Skeletal muscle tissue (tissue), 4 donors: Measurements from ENCODE around the gene KCNG4. TPM values are rescaled to one million over a fixed set of nuclear protein-coding genes. Genes with fewer than 3 reads are reported as not detected.

Experiments used
- H3K27ac ChIP-seq: one replicate; pipeline ENCODE4 v1.7.0; 2013; ENCODE audit warnings: mild to moderate bottlenecking, low read depth, low read length, inconsistent platforms
- H3K27me3 ChIP-seq, 3 donors: one replicate each; pipeline ENCODE4 v1.7.0; 2013; ENCODE audit warnings: low read length in 3 of 3; ENCODE audit not compliant: control insufficient read depth in 3 of 3, insufficient read depth in 3 of 3
- H3K36me3 ChIP-seq, 3 donors: one replicate each; pipeline ENCODE4 v1.7.0; 2013; ENCODE audit warnings: low read length in 3 of 3; ENCODE audit not compliant: control insufficient read depth in 3 of 3, insufficient read depth in 3 of 3
- H3K4me1 ChIP-seq, 3 donors: one replicate each; pipeline ENCODE4 v1.7.0; 2013; ENCODE audit warnings: low read length in 3 of 3, mild to moderate bottlenecking in 3 of 3; ENCODE audit not compliant: control insufficient read depth in 3 of 3, insufficient read depth in 3 of 3
- H3K4me3 ChIP-seq, 3 donors: one replicate each; pipeline ENCODE4 v1.7.0; 2013; ENCODE audit warnings: low read length in 3 of 3
- H3K9ac ChIP-seq, 3 donors: one replicate each; pipeline ENCODE4 v1.7.0; 2013; ENCODE audit warnings: low read length in 3 of 3, mild to moderate bottlenecking in 3 of 3, moderate library complexity in 2 of 3, low read depth in 1 of 3
- H3K9me3 ChIP-seq, 3 donors: one replicate each; pipeline ENCODE4 v1.7.0; 2013; ENCODE audit warnings: low read length in 3 of 3; ENCODE audit not compliant: control insufficient read depth in 3 of 3
- total RNA-seq: library from RNA; depleted of rRNA; stranded (reverse); fragments of >200 nt; gene quantifications from one replicate; pipeline ENCODE4 v1.2.3, GENCODE V29; 2014
- donor health status: Osteomylitis.

The KCNG4 gene
- total RNA-seq, 1 donor from 2014 or later: not detected

DNA sequence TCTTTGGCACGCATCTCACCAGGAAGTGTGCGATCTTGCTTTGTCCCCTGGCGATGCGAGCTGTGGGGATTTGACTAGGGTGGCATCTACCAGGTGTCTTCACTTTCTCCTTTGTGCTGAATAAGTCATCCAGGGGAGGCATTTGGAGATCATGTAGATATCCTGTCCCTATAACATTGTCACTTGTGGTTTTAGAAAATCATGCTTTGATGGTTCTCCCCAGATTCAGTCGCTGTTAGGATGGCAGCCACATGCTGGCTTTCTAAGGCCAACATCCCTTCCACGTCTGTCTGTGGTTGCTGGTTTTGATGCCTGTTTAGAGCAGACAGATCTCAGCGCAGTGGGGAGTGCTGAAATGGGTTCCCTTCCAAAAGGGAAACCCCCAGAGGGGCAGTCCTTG, 46.3 kb downstream of the KCNG4 start:
- Histone ChIP-seq H3K9ac (no peak overlapping the region), H3K9me3 (no peaks in the 10 kb centered on the region), H3K27me3 (peaks cover 0 to 18% (median 4%) of the 10 kb centered on the region in 3 donors), H3K27ac (no peak overlapping the region), H3K4me3 (no peak overlapping the region), H3K36me3 (no peaks in the 10 kb centered on the region), H3K4me1 (no peaks in the 10 kb centered on the region)

DNA sequence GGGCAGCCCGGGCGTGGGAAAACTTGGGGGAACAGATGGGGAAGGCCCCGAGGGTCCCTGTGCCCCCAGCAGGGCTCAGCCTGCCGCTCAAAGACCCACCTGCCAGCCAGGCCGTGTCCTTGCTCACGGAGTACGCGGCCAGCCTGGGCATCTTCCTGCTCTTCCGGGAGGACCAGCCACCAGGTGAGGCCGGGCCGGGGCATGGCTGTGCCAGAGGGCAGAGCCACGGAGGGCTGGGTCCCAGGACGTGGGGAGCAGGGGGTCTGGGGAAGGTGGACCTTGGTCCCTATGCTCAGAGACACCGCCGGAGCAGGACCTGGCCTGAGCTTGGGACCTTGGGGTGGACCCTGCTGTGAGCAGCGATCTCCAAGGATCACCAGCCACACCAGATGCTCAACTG, 48.3 kb downstream of the KCNG4 start:
- Histone ChIP-seq H3K9ac (no peak overlapping the region), H3K9me3 (no peaks in the 10 kb centered on the region), H3K36me3 (no peaks in the 10 kb centered on the region), H3K4me1 (peaks cover 0 to 4% (median 0%) of the 10 kb centered on the region in 3 donors), H3K27me3 (peaks cover 0 to 17% (median 4%) of the 10 kb centered on the region in 3 donors), H3K4me3 (no peak overlapping the region), H3K27ac (no peak overlapping the region)

DNA sequence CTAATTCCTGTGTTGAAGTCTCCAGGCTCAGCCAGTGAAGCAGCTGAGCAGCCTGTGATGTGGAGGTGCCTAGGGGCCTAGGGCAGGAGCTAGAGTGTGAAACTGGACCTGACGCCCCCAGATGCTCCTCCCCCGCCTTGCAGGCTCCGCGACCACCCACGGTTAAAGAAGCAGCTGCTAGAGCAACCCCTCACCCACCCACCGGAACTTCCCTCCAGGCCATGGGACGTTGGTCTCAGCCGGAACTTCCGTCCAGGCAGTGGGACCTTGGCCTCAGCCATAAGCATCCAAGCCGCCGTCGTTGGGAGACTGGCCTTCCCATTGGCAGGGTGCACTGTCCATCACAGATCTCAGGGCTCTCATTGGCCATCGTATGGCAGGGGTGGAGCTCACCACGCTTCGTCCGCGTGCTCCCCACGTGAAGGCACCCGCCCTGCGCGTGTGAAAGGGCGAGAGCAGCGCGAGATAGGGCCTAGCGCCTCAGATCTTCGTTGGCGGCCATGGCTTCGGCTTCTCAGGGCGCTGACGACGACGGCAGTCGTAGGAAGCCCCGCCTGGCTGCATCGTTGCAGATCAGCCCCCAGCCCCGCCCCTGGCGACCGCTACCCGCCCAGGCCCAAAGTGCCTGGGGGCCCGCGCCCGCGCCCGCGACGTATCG, 49.0 kb downstream of the KCNG4 start, which contains the start of gene ADAD2:
Gene ADAD2 (plus strand): TSS at position 427 of the 658 bp plus-strand sequence. CDS start 74 bp downstream, at position 501.
- Histone ChIP-seq H3K27me3 (peaks cover 0 to 11% (median 4%) of the 10 kb centered on the region in 3 donors), H3K27ac (no peak within 1 kb of the TSS), H3K4me3 (no peak within 1 kb of the TSS), H3K9me3 (no peaks in the 10 kb centered on the region), H3K36me3 (no peaks in the 10 kb centered on the region), H3K9ac (no peak within 1 kb of the TSS), H3K4me1 (peaks cover 3 to 10% (median 4%) of the 10 kb centered on the region in 3 donors)

DNA sequence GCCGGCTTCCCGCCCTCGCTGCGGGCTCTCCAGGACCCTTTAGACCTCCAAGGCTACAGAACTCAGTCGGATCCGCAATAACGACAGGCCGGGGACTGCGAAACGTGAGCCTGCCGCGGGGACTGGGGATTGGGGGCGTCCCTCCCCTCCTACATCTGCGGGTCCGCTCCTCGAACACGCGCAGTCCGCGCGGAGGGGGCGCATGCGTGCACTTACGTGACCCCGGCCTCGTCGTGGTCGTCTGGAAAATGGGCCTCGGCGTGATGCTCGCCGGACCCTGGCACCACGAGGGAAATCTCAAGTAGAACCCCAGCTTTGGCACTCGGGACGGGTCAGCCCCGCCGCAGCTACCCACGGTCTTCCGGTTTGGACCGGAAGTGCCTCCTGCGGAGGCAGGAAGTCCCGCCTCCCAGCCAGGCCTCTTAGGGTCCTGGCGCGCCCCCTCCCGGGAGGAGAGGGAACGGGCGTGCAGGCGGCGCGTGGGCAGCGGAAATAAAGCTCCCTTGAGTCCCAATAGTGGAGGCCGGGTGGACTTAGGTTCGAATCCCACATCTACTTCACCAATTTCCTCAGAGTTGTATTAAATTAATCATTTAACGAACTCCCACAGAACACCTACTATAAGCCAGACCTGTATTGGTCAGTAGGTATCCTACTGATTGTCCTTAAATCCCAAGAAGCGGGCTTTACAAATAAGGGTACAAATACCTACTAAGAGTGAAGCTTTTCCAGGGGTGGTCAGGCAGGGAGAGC, 53.0 kb downstream of the KCNG4 start, which contains the start of gene TAF1C:
Gene TAF1C (minus strand): TSS at position 373 of the 753 bp plus-strand sequence. CDS start 2,069 bp downstream, outside the sequence.
- Histone ChIP-seq H3K36me3 (peaks cover 20 to 23% (median 23%) of the 10 kb centered on the region in 3 donors), H3K4me3 (peak within 1 kb of the TSS; percentile 93 to 100 (median 99)), H3K4me1 (peaks cover 5 to 26% (median 20%) of the 10 kb centered on the region in 3 donors), H3K27me3 (no peaks in the 10 kb centered on the region), H3K27ac (peak within 1 kb of the TSS; percentile 11), H3K9ac (peak within 1 kb of the TSS; percentile 88 to 96 (median 90)), H3K9me3 (no peaks in the 10 kb centered on the region)

DNA sequence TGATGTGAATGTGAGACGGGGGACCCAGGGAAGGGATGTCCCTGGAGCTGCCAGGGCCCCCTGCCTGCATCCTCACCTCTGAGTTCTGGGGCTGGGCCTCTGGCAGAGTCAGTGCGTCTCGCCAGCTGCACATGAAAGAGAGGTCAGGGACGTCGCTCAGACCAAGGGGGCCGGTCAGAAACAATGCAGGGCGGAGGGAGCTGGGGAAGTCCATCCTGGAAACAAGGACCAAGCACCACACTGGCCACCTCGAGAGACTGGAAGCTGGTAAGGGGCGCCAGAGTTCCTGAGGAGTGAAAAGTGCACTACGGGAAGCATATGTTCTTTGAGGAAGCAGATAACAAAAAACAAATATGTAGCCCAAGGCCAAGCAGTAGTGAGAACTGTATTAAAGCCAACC, 55.0 kb downstream of the KCNG4 start:
- Histone ChIP-seq H3K4me3 (no peak overlapping the region), H3K9ac (peak overlapping the region in 1 of 3 donors; percentile 25), H3K36me3 (peaks cover 32 to 38% (median 35%) of the 10 kb centered on the region in 3 donors), H3K27me3 (no peaks in the 10 kb centered on the region), H3K4me1 (peaks cover 5 to 26% (median 20%) of the 10 kb centered on the region in 3 donors), H3K27ac (no peak overlapping the region), H3K9me3 (no peaks in the 10 kb centered on the region)

DNA sequence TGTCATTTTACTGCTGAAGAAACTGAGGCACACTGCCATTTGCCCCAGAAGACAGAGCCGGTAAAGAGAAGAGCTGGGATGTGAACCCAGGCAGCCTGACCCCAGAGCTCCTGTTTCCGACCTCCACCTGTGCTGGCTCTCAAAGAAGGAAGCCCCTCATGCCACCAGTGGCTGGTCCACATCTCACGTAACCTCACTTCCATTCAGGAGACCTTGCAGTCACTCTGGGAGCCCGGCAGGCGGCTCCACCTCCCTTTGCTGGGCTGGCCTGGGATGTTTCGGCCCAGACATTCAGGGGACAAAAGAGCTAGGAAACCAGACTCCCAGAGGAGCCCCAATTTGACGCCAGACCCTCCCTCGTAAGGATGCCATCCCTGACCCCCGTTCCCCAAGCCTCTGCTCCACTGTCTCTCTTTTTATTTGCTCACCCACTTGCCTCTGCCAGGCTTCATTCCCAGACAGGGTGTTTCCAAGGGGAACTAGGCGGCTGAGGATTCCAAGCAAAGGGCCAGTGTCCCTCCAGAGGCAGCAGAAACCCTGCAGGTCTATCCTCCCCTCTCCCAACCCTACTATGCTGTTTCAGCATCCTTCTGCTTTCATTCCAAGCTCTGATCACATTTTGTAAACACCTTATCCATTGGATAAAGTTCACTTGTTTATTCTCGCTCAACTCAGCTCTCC, 55.8 kb downstream of the KCNG4 start:
- no peaks in the 10 kb centered on the region for H3K9me3 ChIP-seq
- H3K9ac ChIP-seq: peak overlapping the region in 1 of 3 donors; percentile 25
- H3K4me1 ChIP-seq: peaks cover 5 to 26% (median 20%) of the 10 kb centered on the region in 3 donors
- no peak overlapping the region for H3K4me3 ChIP-seq
- H3K27me3 ChIP-seq: no peaks in the 10 kb centered on the region
- H3K27ac ChIP-seq: no peak overlapping the region
- H3K36me3 ChIP-seq: peaks cover 38 to 43% (median 41%) of the 10 kb centered on the region in 3 donors

DNA sequence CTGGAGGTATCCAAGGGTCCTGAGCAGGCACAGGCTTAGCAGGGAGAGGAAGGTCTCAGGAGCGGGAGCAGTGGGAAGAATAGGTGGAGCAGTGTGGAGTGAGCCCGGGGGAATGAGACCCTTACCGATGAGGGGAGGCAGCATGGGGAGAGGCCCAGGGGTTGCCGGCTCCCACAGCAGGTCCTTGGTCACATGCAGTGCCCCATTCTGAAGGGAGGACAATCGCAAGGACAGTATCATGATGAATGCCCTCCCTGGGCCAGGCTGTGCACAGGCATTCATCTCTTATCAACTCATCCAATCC, 56.3 kb downstream of the KCNG4 start:
- Histone ChIP-seq H3K4me3 (no peak overlapping the region), H3K27me3 (no peaks in the 10 kb centered on the region), H3K27ac (no peak overlapping the region), H3K4me1 (peaks cover 5 to 26% (median 20%) of the 10 kb centered on the region in 3 donors), H3K9ac (no peak overlapping the region), H3K36me3 (peaks cover 38 to 44% (median 43%) of the 10 kb centered on the region in 3 donors), H3K9me3 (no peaks in the 10 kb centered on the region)

DNA sequence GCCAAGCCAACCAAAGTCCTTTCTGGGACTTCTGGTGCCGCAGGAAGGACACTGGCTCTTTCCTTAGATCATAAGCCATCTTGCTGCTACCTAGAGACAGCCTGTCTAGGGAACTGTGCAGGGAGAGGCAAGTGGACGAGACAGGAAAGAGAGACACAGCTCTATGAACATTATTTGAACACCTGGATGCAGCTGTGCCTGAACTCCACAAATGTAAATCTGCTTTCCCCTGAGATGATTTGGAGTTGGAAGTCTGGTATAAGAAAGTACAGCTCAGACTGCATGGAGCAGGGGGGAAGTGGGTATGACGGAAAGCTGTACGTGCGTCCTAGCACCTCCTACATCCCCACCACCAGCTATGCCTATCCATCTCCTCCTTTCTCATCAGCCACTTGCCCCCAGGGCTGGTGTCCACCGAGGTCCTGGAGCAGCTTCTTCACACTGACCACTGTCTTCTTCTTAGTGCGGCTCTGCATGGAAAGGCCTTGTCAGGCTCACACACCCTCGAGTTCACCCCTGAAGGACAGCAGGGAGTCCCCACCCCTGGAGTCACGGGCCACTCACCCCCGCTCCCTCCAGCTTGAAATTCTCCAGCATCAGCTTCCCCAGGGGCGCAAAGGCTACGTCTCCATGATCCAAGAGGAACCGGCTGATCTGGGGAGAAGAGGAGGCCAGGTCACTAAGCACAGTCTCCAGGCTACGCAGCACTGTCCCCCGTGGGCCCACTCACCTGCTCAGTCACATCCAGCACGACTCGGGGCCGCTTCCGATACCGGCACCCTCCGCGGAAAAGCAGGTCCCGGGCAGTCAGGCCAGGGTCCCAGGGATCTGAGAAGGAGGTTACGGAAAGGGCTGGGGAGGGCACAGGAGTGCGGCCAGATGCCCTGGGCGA, 56.9 kb downstream of the KCNG4 start:
- Histone ChIP-seq H3K27ac (no peak overlapping the region), H3K36me3 (peaks cover 44 to 49% (median 48%) of the 10 kb centered on the region in 3 donors), H3K4me1 (peaks cover 5 to 30% (median 22%) of the 10 kb centered on the region in 3 donors)

DNA sequence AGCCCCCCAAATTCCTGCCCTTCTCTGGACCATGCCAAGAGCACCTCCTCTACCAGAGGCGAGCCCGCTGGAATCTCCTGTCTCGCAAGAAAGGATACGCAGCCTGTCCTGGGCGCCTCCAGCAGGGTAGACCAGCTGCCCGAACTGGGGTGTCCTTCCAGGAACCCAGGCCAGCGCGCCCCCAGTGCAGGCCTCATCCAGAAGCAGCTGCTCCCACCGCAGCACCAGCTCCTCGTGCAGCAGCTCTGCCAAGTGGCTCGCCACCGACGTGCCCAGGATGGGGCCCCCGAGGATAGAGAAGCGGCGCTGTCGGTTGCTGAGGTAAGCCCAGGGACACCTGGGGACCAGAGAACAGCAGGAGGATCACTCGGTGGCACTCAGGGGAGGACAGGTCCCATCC, 57.7 kb downstream of the KCNG4 start:
- Histone ChIP-seq H3K4me1 (peaks cover 5 to 36% (median 29%) of the 10 kb centered on the region in 3 donors), H3K27ac (no peak overlapping the region)

More for the DNA sequence above, 56.9 kb downstream of the KCNG4 start:
- Histone ChIP-seq H3K9me3 (no peaks in the 10 kb centered on the region), H3K27me3 (no peaks in the 10 kb centered on the region), H3K9ac (no peak overlapping the region), H3K4me3 (no peak overlapping the region)

More for the DNA sequence above, 57.7 kb downstream of the KCNG4 start:
- H3K9ac ChIP-seq: no peak overlapping the region
- no peaks in the 10 kb centered on the region for H3K27me3 ChIP-seq
- peaks cover 45 to 49% (median 49%) of the 10 kb centered on the region in 3 donors for H3K36me3 ChIP-seq
- H3K9me3 ChIP-seq: no peaks in the 10 kb centered on the region
- H3K4me3 ChIP-seq: no peak overlapping the region
